ENCODE data around the gene TUBA4B. TPM values are rescaled to one million over a fixed set of nuclear protein-coding genes. Genes with fewer than 3 reads are reported as not detected.
A peak's percentile ranks its signal among the peaks of the same experiment; 100 is the strongest.

Gene TUBA4B
- total RNA-seq, 6 experiments from 2014 or later: 0.27 to 2.0 (median 0.57) TPM; not detected in 2

DNA sequence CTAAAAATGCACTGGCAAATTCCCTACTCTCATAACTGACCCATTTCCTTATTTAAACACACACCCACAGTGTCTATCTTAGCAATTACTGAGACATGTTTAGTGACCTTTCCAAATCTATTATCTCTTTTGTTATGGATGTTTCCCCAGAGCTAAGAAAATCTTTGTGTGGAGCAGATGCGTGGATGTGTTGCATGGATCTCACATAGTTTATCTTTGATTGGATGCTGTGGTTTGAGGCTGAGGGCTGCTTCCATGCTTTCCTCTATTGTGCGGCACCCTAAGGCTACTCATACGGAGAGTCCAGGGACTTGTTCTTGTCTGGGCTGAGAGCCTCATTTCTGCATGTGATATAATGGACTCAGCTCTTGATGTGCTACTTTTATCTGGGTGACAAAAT, 18.7 kb upstream of the TUBA4B start:
- no peaks in the 10 kb centered on the region for H3K27me3 ChIP-seq
- ATAC-seq (no peak), DNase-seq (no peak)
- no peak overlapping the region for H3K4me3 ChIP-seq
- H3K4me1 ChIP-seq: peaks cover 0 to 9% (median 3%) of the 10 kb centered on the region in 4 donors
- H3K27ac ChIP-seq: no peak overlapping the region
- no peaks in the 10 kb centered on the region for H3K9me3 ChIP-seq
- intact Hi-C loops (cut with DNase I): no loop called here
- H3K36me3 ChIP-seq: peaks cover 0 to 69% (median 32%) of the 10 kb centered on the region in 4 donors
- TF ChIP-seq, protein P1, sequence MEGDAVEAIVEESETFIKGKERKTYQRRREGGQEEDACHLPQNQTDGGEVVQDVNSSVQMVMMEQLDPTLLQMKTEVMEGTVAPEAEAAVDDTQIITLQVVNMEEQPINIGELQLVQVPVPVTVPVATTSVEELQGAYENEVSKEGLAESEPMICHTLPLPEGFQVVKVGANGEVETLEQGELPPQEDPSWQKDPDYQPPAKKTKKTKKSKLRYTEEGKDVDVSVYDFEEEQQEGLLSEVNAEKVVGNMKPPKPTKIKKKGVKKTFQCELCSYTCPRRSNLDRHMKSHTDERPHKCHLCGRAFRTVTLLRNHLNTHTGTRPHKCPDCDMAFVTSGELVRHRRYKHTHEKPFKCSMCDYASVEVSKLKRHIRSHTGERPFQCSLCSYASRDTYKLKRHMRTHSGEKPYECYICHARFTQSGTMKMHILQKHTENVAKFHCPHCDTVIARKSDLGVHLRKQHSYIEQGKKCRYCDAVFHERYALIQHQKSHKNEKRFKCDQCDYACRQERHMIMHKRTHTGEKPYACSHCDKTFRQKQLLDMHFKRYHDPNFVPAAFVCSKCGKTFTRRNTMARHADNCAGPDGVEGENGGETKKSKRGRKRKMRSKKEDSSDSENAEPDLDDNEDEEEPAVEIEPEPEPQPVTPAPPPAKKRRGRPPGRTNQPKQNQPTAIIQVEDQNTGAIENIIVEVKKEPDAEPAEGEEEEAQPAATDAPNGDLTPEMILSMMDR (IDR thresholded peaks at IDR 0.05): no peak
- no peak for TF ChIP-seq POLR2A (IDR thresholded peaks at IDR 0.05)
- 89% methylated on average over 3 of the region's 3 CpGs for WGBS (ENCODE audit: insufficient coverage, low coverage, low lambda C conversion rate, missing lambda C conversion rate)

DNA sequence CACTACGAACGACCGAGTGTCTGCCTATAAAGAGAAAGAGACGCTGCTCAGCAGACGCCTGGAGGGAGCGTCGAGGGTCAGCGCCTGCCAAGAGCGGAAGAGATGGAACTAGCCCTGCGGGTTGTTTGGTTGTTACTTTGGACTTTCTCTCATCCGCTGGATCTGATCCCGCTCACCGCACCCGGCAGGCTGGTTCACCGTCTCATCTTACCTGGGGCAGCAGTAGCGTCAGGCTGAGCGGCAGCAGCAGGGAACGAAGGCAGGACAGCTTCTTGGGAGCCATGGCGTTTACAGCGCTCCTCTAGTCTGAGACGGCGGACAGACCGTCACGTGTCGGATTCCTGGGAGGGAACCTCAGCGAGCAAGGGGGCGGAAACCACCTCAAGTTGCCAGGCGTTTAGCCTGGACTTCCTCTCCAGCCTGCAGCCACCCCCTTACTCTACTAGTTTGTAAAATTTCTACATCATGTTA, 9.7 kb upstream of the TUBA4B start:
- peak; percentile 58 to 66 (median 61) for ATAC-seq
- peak in 2 of 3 donors; percentile 61 to 74 for DNase-seq

DNA sequence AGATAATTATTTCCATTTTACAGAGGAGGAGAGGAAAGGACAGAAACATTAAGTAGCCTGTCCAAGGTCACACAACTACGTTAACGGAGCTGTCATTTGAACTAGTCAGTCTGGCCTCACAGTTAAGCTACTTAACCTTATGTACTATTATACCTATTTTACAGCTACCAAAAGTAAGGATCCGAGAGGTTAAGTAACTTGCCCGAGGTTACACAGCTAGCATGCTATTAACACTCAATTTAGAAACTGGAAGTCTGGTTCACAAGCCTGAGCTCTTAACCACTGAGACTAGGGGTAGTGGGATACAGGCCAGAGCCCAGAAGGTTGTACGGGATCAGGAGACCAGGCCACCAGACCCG, 8.3 kb upstream of the TUBA4B start:
- no peaks in the 10 kb centered on the region for H3K27me3 ChIP-seq
- no peak for TF ChIP-seq POLR2A (IDR thresholded peaks at IDR 0.05)
- TF ChIP-seq, protein P1 (IDR thresholded peaks at IDR 0.05): no peak
- ATAC-seq (no peak), DNase-seq (no peak)
- no peaks in the 10 kb centered on the region for H3K9me3 ChIP-seq
- peak overlapping the region; percentile 94 to 95 (median 94) for H3K27ac ChIP-seq
- 34% methylated on average over 5 of the region's 6 CpGs for WGBS (ENCODE audit: insufficient coverage, low coverage, low lambda C conversion rate, missing lambda C conversion rate)
- H3K36me3 ChIP-seq: peaks cover 0 to 5% (median 2%) of the 10 kb centered on the region in 4 donors
- peaks cover 2 to 44% (median 19%) of the 10 kb centered on the region in 4 donors for H3K4me1 ChIP-seq
- H3K4me3 ChIP-seq: peak overlapping the region; percentile 96 to 98 (median 96)
- intact Hi-C loops (cut with DNase I): no loop called here

More for the DNA sequence above, 9.7 kb upstream of the TUBA4B start:
- peak overlapping the region in 2 of 3 donors; percentile 22 to 47 for H3K4me3 ChIP-seq
- WGBS (ENCODE audit: insufficient coverage, low coverage, low lambda C conversion rate, missing lambda C conversion rate): 32% methylated on average over 8 of the region's 28 CpGs
- TF ChIP-seq, protein P1 (IDR thresholded peaks at IDR 0.05): no peak
- TF ChIP-seq POLR2A (IDR thresholded peaks at IDR 0.05): no peak
- peak overlapping the region in 2 of 3 donors; percentile 41 to 63 for H3K27ac ChIP-seq
- H3K4me1 ChIP-seq: peaks cover 2 to 30% (median 11%) of the 10 kb centered on the region in 4 donors
- intact Hi-C loops (cut with DNase I): no loop called here
- peaks cover 0 to 5% (median 2%) of the 10 kb centered on the region in 4 donors for H3K36me3 ChIP-seq
- no peaks in the 10 kb centered on the region for H3K27me3 ChIP-seq
- H3K9me3 ChIP-seq: no peaks in the 10 kb centered on the region

DNA sequence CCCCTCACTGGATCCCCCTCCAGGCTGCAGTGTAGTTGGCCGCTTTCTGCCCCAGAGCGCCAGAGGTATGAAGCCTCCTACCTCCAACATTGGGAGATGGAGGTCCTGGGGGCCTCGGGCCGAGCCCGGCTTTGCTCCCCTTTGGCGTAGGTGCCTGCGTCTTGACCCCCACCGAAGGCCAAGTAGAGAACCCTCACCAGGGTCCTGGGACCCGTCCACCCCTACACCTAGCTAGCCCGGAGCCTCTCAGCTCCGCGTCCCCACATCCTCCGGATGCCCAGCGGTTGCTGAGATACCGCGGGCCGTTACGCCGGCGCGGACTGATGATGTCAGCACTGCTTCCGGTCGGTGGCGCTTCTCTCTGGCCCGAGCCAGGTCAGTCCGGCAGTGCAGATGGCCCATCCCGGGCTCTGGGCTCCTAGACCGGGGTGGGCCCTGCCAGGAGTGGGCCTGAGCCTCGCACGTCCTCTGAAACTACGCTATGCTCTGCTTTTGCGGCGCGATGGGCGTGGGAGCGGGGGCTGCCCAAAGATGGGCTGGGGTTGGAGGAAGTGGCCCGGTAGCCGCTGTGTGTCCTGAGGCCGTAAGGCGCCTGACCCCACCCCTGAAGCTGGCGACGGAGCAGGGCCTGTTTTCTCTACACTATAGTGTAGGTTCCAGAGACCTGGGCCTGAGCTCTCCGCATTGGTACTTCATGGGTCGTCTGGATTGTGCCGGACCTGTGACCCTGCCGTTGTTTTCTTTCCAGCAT, 7.7 kb upstream of the TUBA4B start, which contains the start of the genes GLB1L and STK16:
Gene GLB1L, minus strand, starts transcription at position 297 of the 751 bp plus-strand sequence. CDS start 1,871 bp downstream, outside the sequence.
Gene STK16, plus strand, starts transcription at position 332 of the 751 bp plus-strand sequence. CDS start 521 bp downstream, outside the sequence.
- peak within 1 kb of the TSS; percentile 94 to 95 (median 94) for H3K27ac ChIP-seq
- peak; percentile 78 to 79 (median 78) for ATAC-seq
- peaks cover 0 to 5% (median 2%) of the 10 kb centered on the region in 4 donors for H3K36me3 ChIP-seq
- peak; percentile 93 to 96 (median 95) for DNase-seq
- intact Hi-C loops (cut with DNase I): no loop called here
- WGBS (ENCODE audit: insufficient coverage, low coverage, low lambda C conversion rate, missing lambda C conversion rate): 0% methylated on average over 7 of the region's 46 CpGs
- H3K4me3 ChIP-seq: peak within 1 kb of the TSS; percentile 96 to 98 (median 96)
- no peaks in the 10 kb centered on the region for H3K9me3 ChIP-seq
- H3K4me1 ChIP-seq: peaks cover 2 to 50% (median 23%) of the 10 kb centered on the region in 4 donors
- no peaks in the 10 kb centered on the region for H3K27me3 ChIP-seq
- TF ChIP-seq, protein P1 (IDR thresholded peaks at IDR 0.05): no peak
- peak; percentile 91 for TF ChIP-seq POLR2A (IDR thresholded peaks at IDR 0.05)
